GM18907 (cell line): Measurements from ENCODE around the gene NELL1.

ENCODE experiments used
- ATAC-seq: cut with Tn5 transposase; IDR thresholded peaks from one replicate; pipeline ENCODE4 v1.9.1; 2021; ENCODE audit warnings: mild to moderate bottlenecking, moderate library complexity; ENCODE audit not compliant: unreplicated experiment

NELL1 gene

GRCh38 chr11:21615955-21616371 lies 946.6 kb downstream of the NELL1 start:
- ATAC-seq: no peak

DNA sequence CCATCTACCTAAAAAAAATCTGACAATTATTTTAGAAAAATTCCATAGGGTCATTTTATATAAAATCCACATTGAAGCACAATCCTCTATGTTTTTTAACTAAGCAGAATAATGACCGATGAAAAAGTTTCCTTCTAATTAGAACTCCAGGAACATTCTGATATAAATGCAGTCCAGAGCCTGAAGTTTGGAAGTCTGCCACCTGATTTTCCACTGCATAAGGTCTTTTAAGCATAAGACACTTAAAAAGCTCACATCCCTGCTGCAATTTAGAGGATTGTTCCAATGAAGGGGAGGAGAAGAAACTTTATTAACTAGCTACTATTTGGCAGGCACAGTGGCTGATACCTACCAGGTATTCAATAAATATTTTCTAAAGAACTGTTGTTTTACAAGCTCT lies 953.2 kb downstream of the NELL1 start:
- ATAC-seq: no peak

- ATAC-seq: no peak
These were observed 953.6 kb downstream of the NELL1 start for GRCh38 chr11:21622995-21623394.
